ENCODE data around the gene MYL3.
"Not testable (repeated sequence)": the region's sequence is repeated elsewhere in the genome, so short reads cannot be mapped to it uniquely, and the experiment has no call there.

MYL3 gene

DNA sequence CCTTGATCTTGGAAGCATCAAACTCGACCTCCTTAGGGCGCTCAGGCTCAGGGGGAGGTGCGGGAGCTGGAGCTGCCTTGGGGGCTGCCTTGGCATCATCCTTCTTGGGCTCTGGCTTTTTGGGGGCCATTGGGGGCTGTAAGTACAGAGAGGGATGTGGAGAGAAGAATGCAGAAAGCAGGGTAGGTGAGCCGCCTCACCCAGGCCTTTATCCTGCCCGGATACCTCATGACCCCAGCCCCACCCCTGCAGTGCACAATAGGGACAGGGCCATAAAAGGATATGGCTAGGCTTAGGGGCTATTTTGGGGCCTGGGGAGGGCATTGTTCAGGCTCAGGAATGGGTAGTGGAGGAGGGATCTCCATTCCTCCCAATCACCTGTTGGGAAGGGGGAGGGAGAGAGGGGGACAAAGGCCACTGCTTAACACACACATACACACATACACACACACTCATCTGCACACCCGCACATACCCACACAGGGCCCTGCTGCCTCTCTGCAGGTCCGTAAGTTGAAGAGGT is at the start of gene MYL3:
MYL3 (minus strand) TSS at position 184 of the 522 bp plus-strand sequence; CDS start at position 130, 54 bp downstream.
- TF ChIP-seq EZH2phosphoT487 (IDR thresholded peaks at IDR 0.05; ENCODE audit: borderline replicate concordance, low read length): no peak
- TF ChIP-seq, protein P1, sequence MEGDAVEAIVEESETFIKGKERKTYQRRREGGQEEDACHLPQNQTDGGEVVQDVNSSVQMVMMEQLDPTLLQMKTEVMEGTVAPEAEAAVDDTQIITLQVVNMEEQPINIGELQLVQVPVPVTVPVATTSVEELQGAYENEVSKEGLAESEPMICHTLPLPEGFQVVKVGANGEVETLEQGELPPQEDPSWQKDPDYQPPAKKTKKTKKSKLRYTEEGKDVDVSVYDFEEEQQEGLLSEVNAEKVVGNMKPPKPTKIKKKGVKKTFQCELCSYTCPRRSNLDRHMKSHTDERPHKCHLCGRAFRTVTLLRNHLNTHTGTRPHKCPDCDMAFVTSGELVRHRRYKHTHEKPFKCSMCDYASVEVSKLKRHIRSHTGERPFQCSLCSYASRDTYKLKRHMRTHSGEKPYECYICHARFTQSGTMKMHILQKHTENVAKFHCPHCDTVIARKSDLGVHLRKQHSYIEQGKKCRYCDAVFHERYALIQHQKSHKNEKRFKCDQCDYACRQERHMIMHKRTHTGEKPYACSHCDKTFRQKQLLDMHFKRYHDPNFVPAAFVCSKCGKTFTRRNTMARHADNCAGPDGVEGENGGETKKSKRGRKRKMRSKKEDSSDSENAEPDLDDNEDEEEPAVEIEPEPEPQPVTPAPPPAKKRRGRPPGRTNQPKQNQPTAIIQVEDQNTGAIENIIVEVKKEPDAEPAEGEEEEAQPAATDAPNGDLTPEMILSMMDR (IDR thresholded peaks at IDR 0.05; ENCODE audit: low read depth, low read length, poor library complexity, severe bottlenecking): no peak
- no peaks in the 10 kb centered on the region for H4K20me1 ChIP-seq (ENCODE audit: control insufficient read depth, insufficient read depth, low read depth, low read length)
- no peaks in the 10 kb centered on the region for H3K9me3 ChIP-seq (ENCODE audit: control insufficient read depth, insufficient read depth, low read length)
- no peaks in the 10 kb centered on the region for H3K79me2 ChIP-seq (ENCODE audit: control insufficient read depth, low read length)
- no peak within 1 kb of the TSS for H3K4me3 ChIP-seq (ENCODE audit: low read length)
- H3K9me2 ChIP-seq (replicated peaks; ENCODE audit: control insufficient read depth, low read length): no peaks in the 10 kb centered on the region
- H3F3A ChIP-seq (ENCODE audit: control insufficient read depth, insufficient read depth): no peaks in the 10 kb centered on the region
- H3K27ac ChIP-seq (ENCODE audit: low read depth, low read length): no peak within 1 kb of the TSS
- no peaks in the 10 kb centered on the region for H3K36me3 ChIP-seq (ENCODE audit: control insufficient read depth, low read length)
- peaks cover 6% of the 10 kb centered on the region for H3K4me1 ChIP-seq (ENCODE audit: control insufficient read depth, low read length)
- peaks cover 4% of the 10 kb centered on the region; the same call in 1 of the 2 replicates for H3K27me3 ChIP-seq (ENCODE audit: control insufficient read depth, low read length)
- no peak within 1 kb of the TSS for H3K4me2 ChIP-seq (ENCODE audit: low read length)

DNA sequence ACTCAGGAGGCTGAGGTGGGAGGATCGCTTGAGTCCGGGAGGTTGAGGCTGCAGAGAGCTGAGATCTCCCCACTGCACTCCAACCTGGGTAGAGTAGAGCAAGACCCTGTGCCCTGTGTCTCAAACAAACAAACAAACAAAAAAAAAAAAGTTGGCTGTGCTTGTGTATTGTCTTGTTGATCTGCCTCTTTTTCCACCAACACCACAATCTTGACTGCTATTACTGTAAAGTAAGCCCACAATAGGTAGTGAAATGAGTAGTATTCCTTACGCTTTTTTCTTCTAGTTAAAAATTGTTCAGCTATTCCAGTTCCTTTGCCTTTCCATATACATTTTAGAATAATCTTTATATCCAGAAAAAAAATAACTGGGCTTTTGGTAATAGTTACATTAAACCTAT is 49.7 kb upstream of the MYL3 start:
- no peak overlapping the region for H3K27ac ChIP-seq (ENCODE audit: low read depth, low read length)

DNA sequence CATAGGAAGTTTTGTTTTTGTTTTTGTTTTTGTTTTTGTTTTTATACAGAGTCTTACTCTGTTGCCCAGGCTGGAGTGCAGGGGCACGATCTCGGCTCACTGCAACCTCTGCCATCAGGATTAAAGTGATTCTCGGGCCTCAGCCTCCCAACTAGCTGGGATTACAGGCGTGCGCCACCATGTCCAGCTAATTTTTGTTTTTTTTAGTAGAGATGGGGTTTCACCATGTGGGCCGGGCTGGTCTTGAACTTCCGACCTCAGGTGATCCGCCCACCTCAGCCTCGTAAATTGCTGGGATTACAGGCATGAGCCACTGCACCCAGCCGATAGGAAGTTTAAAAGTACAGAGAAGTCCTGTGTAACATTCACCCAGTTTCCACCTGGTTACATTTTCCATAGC is 47.7 kb upstream of the MYL3 start:
- not testable (repeated sequence) for H3K4me3 ChIP-seq (ENCODE audit: low read length); H3K79me2 ChIP-seq (ENCODE audit: control insufficient read depth, low read length); H3K27me3 ChIP-seq (ENCODE audit: control insufficient read depth, low read length); H3K4me1 ChIP-seq (ENCODE audit: control insufficient read depth, low read length); H3K4me2 ChIP-seq (ENCODE audit: low read length); H3K9me2 ChIP-seq (replicated peaks; ENCODE audit: control insufficient read depth, low read length); H3K27ac ChIP-seq (ENCODE audit: low read depth, low read length); H3F3A ChIP-seq (ENCODE audit: control insufficient read depth, insufficient read depth); H3K9me3 ChIP-seq (ENCODE audit: control insufficient read depth, insufficient read depth, low read length); H4K20me1 ChIP-seq (ENCODE audit: control insufficient read depth, insufficient read depth, low read depth, low read length); H3K36me3 ChIP-seq (ENCODE audit: control insufficient read depth, low read length)

More for the DNA sequence above, 49.7 kb upstream of the MYL3 start:
- Histone ChIP-seq H3K79me2 (ENCODE audit: control insufficient read depth, low read length) (no peaks in the 10 kb centered on the region), H3K4me1 (ENCODE audit: control insufficient read depth, low read length) (peaks cover 9% of the 10 kb centered on the region), H3K4me2 (ENCODE audit: low read length) (no peak overlapping the region), H4K20me1 (ENCODE audit: control insufficient read depth, insufficient read depth, low read depth, low read length) (no peaks in the 10 kb centered on the region), H3K27me3 (ENCODE audit: control insufficient read depth, low read length) (no peaks in the 10 kb centered on the region), H3K36me3 (ENCODE audit: control insufficient read depth, low read length) (peaks cover 7% of the 10 kb centered on the region; the same call in 1 of the 2 replicates), H3F3A (ENCODE audit: control insufficient read depth, insufficient read depth) (peaks cover 10% of the 10 kb centered on the region), H3K9me2 (replicated peaks; ENCODE audit: control insufficient read depth, low read length) (no peaks in the 10 kb centered on the region), H3K4me3 (ENCODE audit: low read length) (no peak overlapping the region), H3K9me3 (ENCODE audit: control insufficient read depth, insufficient read depth, low read length) (no peaks in the 10 kb centered on the region)
- TF ChIP-seq EZH2phosphoT487 (IDR thresholded peaks at IDR 0.05; ENCODE audit: borderline replicate concordance, low read length): no peak
- TF ChIP-seq, protein P1 (IDR thresholded peaks at IDR 0.05; ENCODE audit: low read depth, low read length, poor library complexity, severe bottlenecking): no peak

DNA sequence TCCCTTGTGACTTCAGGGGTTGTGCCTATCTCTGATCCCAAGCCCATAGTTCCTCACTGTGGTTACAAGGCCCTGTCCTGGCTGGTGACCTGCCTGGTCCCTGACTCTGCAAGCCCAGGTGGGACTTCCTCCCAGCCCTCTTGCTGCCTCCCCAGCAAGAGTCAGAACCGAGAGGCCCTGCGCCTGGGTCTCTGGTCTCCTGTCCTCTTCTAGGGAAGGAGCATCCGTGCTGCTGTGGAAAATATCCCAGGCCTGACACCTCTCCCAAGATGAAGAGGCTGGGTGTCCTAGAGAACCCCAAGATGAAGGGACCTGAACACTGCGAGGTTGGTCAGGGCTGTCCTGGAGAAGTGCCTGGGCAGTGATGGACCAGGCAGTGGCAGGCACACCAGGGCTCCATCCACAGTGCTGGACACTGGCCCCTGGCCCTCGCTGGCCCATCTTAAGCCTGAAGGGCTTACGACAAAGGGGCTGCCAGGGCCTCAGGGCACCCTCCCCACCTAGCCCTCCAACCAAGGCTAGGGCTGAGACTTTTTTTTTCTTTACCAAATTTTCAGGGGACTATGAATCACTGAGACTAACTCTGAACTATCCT is 47.0 kb upstream of the MYL3 start:
- H3K4me1 ChIP-seq (ENCODE audit: control insufficient read depth, low read length): peaks cover 9% of the 10 kb centered on the region
- no peaks in the 10 kb centered on the region for H4K20me1 ChIP-seq (ENCODE audit: control insufficient read depth, insufficient read depth, low read depth, low read length)
- H3K27me3 ChIP-seq (ENCODE audit: control insufficient read depth, low read length): no peaks in the 10 kb centered on the region
- peaks cover 3% of the 10 kb centered on the region; the same call in 1 of the 2 replicates for H3F3A ChIP-seq (ENCODE audit: control insufficient read depth, insufficient read depth)
- no peaks in the 10 kb centered on the region for H3K36me3 ChIP-seq (ENCODE audit: control insufficient read depth, low read length)
- no peak overlapping the region for H3K4me2 ChIP-seq (ENCODE audit: low read length)
- H3K9me2 ChIP-seq (replicated peaks; ENCODE audit: control insufficient read depth, low read length): no peaks in the 10 kb centered on the region
- TF ChIP-seq, protein P1 (IDR thresholded peaks at IDR 0.05; ENCODE audit: low read depth, low read length, poor library complexity, severe bottlenecking): no peak
- no peak for TF ChIP-seq EZH2phosphoT487 (IDR thresholded peaks at IDR 0.05; ENCODE audit: borderline replicate concordance, low read length)
- no peak overlapping the region for H3K27ac ChIP-seq (ENCODE audit: low read depth, low read length)
- no peak overlapping the region for H3K4me3 ChIP-seq (ENCODE audit: low read length)
- no peaks in the 10 kb centered on the region for H3K79me2 ChIP-seq (ENCODE audit: control insufficient read depth, low read length)
- no peaks in the 10 kb centered on the region for H3K9me3 ChIP-seq (ENCODE audit: control insufficient read depth, insufficient read depth, low read length)

Data from DOHH2 (cell line).